PC-9 (cell line): ENCODE results near the gene AGPAT3. TPM values are rescaled to one million over a fixed set of nuclear protein-coding genes. Genes with fewer than 3 reads are reported as not detected.

ENCODE experiments used
- BruUV-seq: library from RNA; stranded (reverse); fragments of 400-500 nt; replicated peaks from 2 replicates; lab custom pipeline; 2021; lab: Mats Ljungman, UMichigan
- CTCF ChIA-PET: fragments of 300-600 bp; sonication (Branson Sonifier 250); formaldehyde crosslinking; loops from one replicate; lab custom pipeline; 2022; ENCODE audit warnings: antibody characterized with exemption; lab: Charles Lee
- POLR2A ChIA-PET: fragments of 300-600 bp; sonication (Branson Sonifier 250); formaldehyde crosslinking; loops from one replicate; lab custom pipeline; 2022; ENCODE audit warnings: antibody characterized with exemption; ENCODE audit not compliant: unreplicated experiment; lab: Charles Lee
- DNase-seq, 2 experiments: peaks; one replicate each; pipeline versions ENCODE4 v3.0.0 to v3.0.0-alpha.2; 2015 to 2022; ENCODE audit warnings: mixed read lengths in 1 of 2
- H2AFZ ChIP-seq: fragments of 200-600 bp; sonication (generic); 2 replicates; pipeline ENCODE4 v1.8.1; 2017; ENCODE audit warnings: antibody characterized with exemption
- H3F3A ChIP-seq: fragments of 200-600 bp; sonication (generic); 2 replicates; pipeline ENCODE4 v1.8.1; 2017; ENCODE audit warnings: antibody characterized with exemption, mild to moderate bottlenecking, low read depth; ENCODE audit not compliant: insufficient read depth
- H3K27ac ChIP-seq: fragments of 200-600 bp; sonication (generic); 2 replicates; pipeline ENCODE4 v1.6.1; 2016; ENCODE audit warnings: mixed run types
- H3K27me3 ChIP-seq: fragments of 200-600 bp; sonication (generic); 2 replicates; pipeline ENCODE4 v1.6.1; 2016; ENCODE audit warnings: low read depth, mixed run types; ENCODE audit not compliant: insufficient read depth
- H3K36me3 ChIP-seq: fragments of 200-600 bp; sonication (generic); 2 replicates; pipeline ENCODE4 v1.6.1; 2016; ENCODE audit warnings: low read depth, mixed run types
- H3K4me1 ChIP-seq: fragments of 200-600 bp; sonication (generic); replicated peaks from 2 replicates; pipeline ENCODE4 v1.6.1; 2016; ENCODE audit warnings: mixed run types; ENCODE audit not compliant: insufficient read depth
- H3K4me2 ChIP-seq: fragments of 200-600 bp; sonication (generic); 2 replicates; pipeline ENCODE4 v1.6.1; 2017; ENCODE audit warnings: mixed run types
- H3K4me3 ChIP-seq: fragments of 200-600 bp; sonication (generic); 2 replicates; pipeline ENCODE4 v1.6.1; 2016; ENCODE audit warnings: mixed run types
- H3K79me2 ChIP-seq: fragments of 200-600 bp; sonication (generic); 2 replicates; pipeline ENCODE4 v1.6.1; 2017; ENCODE audit warnings: low read depth, mixed run types
- H3K9me2 ChIP-seq: fragments of 200-600 bp; sonication (generic); 2 replicates; pipeline ENCODE4 v1.8.1; 2017; ENCODE audit warnings: mild to moderate bottlenecking; ENCODE audit not compliant: insufficient read depth
- H3K9me3 ChIP-seq: fragments of 200-600 bp; sonication (generic); 2 replicates; pipeline ENCODE4 v1.8.1; 2016; ENCODE audit warnings: low read depth; ENCODE audit not compliant: insufficient read depth
- H4K20me1 ChIP-seq: fragments of 200-600 bp; sonication (generic); 2 replicates; pipeline ENCODE4 v1.8.1; 2017; ENCODE audit not compliant: insufficient read depth
- CTCF ChIP-seq: fragments of 200-600 bp; sonication (generic); conservative IDR thresholded peaks from 2 replicates; pipeline ENCODE4 v1.6.1; 2017; ENCODE audit warnings: mixed run types, antibody characterized with exemption, mild to moderate bottlenecking, moderate library complexity
- EZH2 ChIP-seq: fragments of 200-600 bp; sonication (generic); IDR thresholded peaks from 2 replicates; pipeline ENCODE4 v1.8.0; 2017; ENCODE audit warnings: antibody characterized with exemption, low read depth
- intact Hi-C: fragments of 100-400 bp; cut with micrococcal nuclease; formaldehyde crosslinking; loops from one replicate; pipeline ENCODE4 v1.10.0; 2022; ENCODE audit not compliant: unreplicated experiment
- total RNA-seq: library from RNA; stranded (reverse); gene quantifications from 2 replicates; pipeline ENCODE4 v1.2.3, GENCODE V29; 2021

Gene AGPAT3
- total RNA-seq, 1 experiment from 2014 or later, result 39.0 TPM

GRCh38 chr21:43845386-43845785 is 19.6 kb upstream of the AGPAT3 start:
- POLR2A ChIA-PET, result no interaction called here
- intact Hi-C loops, result no loop called here
- Histone ChIP-seq H3K4me2 (no peak overlapping the region), H3K9me3 (no peaks in the 10 kb centered on the region), H2AFZ (no peak overlapping the region), H3F3A (no peaks in the 10 kb centered on the region), H3K27me3 (no peaks in the 10 kb centered on the region), H4K20me1 (no peaks in the 10 kb centered on the region), H3K36me3 (no peaks in the 10 kb centered on the region), H3K4me1 (no peaks in the 10 kb centered on the region), H3K4me3 (no peak overlapping the region), H3K27ac (no peak overlapping the region), H3K79me2 (no peaks in the 10 kb centered on the region), H3K9me2 (no peaks in the 10 kb centered on the region)
- DNase-seq, result no peak
- no TSS peak for BruUV-seq
- CTCF ChIA-PET, result no interaction called here
- TF ChIP-seq EZH2 (no peak), CTCF (no peak)

GRCh38 chr21:43846430-43846829 is 18.6 kb upstream of the AGPAT3 start:
- Histone ChIP-seq H3K9me3 (no peaks in the 10 kb centered on the region), H3K79me2 (no peaks in the 10 kb centered on the region), H3K27me3 (peaks cover 4% of the 10 kb centered on the region; the same call in 1 of the 2 replicates), H3K4me1 (no peaks in the 10 kb centered on the region), H3K4me2 (no peak overlapping the region), H2AFZ (no peak overlapping the region), H3K9me2 (no peaks in the 10 kb centered on the region), H3K27ac (no peak overlapping the region), H3K36me3 (no peaks in the 10 kb centered on the region), H3K4me3 (no peak overlapping the region), H4K20me1 (no peaks in the 10 kb centered on the region), H3F3A (no peaks in the 10 kb centered on the region)
- no TSS peak for BruUV-seq
- no peak for DNase-seq
- TF ChIP-seq EZH2 (no peak), CTCF (no peak)
- ChIA-PET POLR2A (no interaction called here), CTCF (no interaction called here)
- intact Hi-C loops, result no loop called here

- no peak for DNase-seq
- Histone ChIP-seq H3K9me2 (no peaks in the 10 kb centered on the region), H3K4me1 (no peaks in the 10 kb centered on the region), H3K36me3 (no peaks in the 10 kb centered on the region), H3K9me3 (no peaks in the 10 kb centered on the region), H4K20me1 (no peaks in the 10 kb centered on the region), H3K27me3 (peaks cover 4% of the 10 kb centered on the region; the same call in 1 of the 2 replicates), H3K27ac (no peak overlapping the region), H3F3A (no peaks in the 10 kb centered on the region), H3K79me2 (no peaks in the 10 kb centered on the region), H2AFZ (no peak overlapping the region), H3K4me3 (no peak overlapping the region), H3K4me2 (no peak overlapping the region)
- no TSS peak for BruUV-seq
- intact Hi-C loops, result no loop called here
- TF ChIP-seq EZH2 (no peak), CTCF (no peak)
- ChIA-PET POLR2A (no interaction called here), CTCF (no interaction called here)
Observed at GRCh38 chr21:43847301-43847700, 17.7 kb upstream of the AGPAT3 start.
